ENCODE data around the gene PYM1.

The PYM1 gene

DNA sequence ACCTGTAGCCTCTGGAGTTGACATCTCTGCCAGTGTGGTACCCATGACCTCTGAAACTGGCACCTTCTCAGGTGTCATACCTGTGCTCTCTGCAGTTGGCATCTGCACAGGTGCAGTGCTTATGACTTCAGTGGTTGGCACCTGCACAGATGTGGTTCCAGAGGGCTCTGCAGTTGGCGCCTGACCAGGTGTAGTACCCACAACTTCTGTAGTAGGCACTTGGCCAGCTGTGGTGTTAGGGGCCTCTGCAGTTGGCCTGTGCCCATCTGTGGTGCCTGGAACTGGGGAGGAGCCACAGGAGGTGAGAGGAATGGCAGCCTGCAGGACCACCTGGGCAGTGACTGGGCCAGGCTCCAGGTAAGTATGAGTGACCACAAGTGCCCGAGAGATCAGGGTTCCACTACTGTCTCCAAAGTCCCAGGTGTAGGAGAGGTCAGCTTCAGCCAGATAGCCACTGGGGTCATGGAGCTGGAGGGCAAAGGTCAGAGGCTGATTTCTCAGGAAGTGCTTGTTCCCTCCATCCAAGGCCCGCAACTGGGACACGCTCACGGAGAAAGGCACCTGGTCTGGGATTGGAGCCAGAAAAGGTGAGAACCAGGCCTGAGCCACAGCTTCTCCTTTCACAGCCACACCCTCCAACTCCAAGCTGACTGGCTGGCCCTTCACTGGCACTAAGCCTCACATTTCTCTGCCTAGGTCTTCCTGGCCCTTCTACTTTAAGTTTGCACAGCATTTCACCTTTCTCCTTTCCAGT is 29.6 kb upstream of the PYM1 start:
- no peak for DNase-seq (ENCODE audit: low read depth)
- no peak overlapping the region for H3K4me3 ChIP-seq (ENCODE audit: low read length)
- no peak for TF ChIP-seq CTCF (conservative IDR thresholded peaks at IDR 0.05; ENCODE audit: low read depth, low read length)

DNA sequence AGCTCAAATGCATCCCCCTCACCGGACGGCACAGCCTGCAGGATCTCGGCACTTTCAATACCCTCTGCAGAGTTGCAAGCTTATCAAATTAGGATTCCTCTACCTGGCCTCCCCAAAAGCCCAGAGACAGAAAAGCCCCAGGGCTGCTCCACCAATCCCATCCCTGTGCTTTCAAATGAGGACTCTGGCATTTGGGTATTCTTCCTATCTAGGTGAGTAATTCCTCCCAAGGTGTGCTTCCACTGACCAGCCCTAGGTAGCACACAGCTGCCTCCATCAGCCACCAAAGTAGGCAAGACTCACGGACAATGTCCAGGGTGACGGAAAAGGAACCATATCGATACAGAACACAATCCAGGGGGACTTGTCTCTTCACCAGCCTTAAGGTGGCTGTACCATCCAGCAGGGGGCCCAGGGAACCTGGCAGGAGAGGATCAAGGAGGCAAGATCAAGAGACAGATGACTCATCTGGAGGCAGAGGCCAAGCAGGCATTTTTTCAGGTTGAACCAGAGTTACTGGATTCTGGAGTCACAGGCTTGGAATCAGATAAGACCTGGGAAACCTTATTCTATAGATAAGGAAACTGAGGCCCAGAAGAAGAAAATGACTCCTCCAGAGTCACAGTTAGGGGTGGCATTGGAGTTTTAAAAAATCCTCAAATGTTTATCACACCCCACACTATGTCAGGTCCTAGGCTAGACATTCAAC is 28.3 kb upstream of the PYM1 start:
- no peak overlapping the region for H3K4me3 ChIP-seq (ENCODE audit: low read length)
- DNase-seq (ENCODE audit: low read depth), result no peak
- TF ChIP-seq CTCF (conservative IDR thresholded peaks at IDR 0.05; ENCODE audit: low read depth, low read length), result peak; percentile 68

DNA sequence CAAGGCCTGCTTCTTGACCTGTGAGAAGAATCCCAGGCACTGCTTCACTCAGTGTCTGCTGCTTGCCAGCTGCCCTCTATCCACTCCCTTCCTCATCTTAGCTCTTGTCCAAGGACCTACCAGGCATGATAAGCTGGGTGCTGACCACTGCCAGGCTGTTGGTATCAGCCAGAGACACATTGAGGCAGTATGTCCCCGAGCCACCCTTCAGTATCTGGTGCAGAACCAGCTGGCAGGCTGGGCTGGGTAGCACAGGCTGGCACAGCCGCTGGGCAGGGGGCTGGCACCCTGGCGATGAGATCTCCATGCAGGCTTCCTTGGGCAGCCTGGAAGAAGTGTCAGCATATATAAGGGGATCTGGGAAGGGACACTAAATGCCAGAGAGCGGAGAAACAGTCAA is 27.6 kb upstream of the PYM1 start:
- no peak overlapping the region for H3K4me3 ChIP-seq (ENCODE audit: low read length)
- TF ChIP-seq CTCF (conservative IDR thresholded peaks at IDR 0.05; ENCODE audit: low read depth, low read length), result no peak
- no peak for DNase-seq (ENCODE audit: low read depth)

GRCh38 chr12:55946553-55946952 is 18.9 kb upstream of the PYM1 start:
- no peak for TF ChIP-seq CTCF (conservative IDR thresholded peaks at IDR 0.05; ENCODE audit: low read depth, low read length)
- DNase-seq (ENCODE audit: low read depth), result no peak
- H3K4me3 ChIP-seq (ENCODE audit: low read length), result no peak overlapping the region

GRCh38 chr12:55942577-55943136 is 15.0 kb upstream of the PYM1 start:
- DNase-seq (ENCODE audit: low read depth), result no peak
- no peak for TF ChIP-seq CTCF (conservative IDR thresholded peaks at IDR 0.05; ENCODE audit: low read depth, low read length)
- no peak overlapping the region for H3K4me3 ChIP-seq (ENCODE audit: low read length)

DNA sequence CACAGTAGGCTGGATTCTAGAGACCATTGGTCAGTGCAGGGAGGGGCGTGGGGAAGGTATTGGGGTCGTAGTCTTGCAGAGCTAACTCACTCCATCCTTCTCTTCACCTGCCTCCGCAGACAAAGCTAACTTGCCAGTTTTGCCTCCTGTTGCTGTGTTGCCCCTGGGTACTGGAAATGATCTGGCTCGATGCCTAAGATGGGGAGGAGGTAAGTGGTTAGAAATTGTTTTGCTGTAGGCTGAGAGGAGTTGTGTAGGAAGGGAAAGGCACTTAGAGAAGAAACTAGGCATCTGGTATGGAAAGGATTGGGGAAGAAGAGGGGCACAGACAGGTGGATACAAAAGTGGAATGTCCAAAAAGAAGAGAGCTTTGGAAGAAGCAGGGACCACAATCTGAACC is 14.4 kb upstream of the PYM1 start:
- DNase-seq (ENCODE audit: low read depth), result no peak
- no peak overlapping the region for H3K4me3 ChIP-seq (ENCODE audit: low read length)
- TF ChIP-seq CTCF (conservative IDR thresholded peaks at IDR 0.05; ENCODE audit: low read depth, low read length), result no peak

Measured in retinal pigment epithelial cell (primary cell).